Measurements from ENCODE around the gene TOGARAM1.

Gene TOGARAM1

DNA sequence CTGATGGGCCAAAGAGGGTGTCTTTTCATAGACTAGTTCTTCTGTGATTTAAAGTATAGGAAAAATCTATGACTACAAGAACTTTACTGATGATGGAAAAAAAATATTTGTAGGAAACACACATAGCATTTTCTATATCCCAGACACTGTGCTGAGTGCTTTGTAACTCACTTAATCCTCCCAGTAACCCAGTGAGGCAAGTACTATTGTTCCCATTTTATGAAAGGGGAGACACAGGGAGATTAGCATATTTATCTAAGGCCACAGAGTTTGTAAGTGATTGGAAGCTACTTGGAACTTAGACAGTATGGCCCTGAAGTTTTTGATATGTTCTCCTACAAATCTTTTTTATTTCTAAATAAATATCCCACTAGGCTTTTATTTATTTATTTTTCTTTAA is 141.8 kb downstream of the TOGARAM1 start:
- no peak for DNase-seq

DNA sequence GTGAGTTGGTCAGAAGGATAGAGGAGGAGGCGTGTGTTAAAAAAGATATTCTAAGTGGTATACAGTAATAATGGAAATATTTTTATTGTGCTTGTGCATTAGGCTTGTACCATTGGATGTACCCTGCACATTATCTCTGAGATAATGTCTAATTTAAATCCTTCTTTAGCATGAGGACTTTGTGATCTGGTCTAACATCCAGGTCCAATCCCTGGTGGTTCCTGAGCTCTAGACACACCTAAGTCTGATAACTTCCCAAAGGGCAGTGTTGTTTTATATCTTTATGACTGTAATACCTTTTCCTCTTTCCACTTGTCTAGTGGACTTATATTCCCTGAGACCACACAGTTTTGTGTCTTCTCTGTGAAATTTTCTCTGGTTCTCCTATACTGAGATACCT is 142.6 kb downstream of the TOGARAM1 start:
- no peak for DNase-seq

DNA sequence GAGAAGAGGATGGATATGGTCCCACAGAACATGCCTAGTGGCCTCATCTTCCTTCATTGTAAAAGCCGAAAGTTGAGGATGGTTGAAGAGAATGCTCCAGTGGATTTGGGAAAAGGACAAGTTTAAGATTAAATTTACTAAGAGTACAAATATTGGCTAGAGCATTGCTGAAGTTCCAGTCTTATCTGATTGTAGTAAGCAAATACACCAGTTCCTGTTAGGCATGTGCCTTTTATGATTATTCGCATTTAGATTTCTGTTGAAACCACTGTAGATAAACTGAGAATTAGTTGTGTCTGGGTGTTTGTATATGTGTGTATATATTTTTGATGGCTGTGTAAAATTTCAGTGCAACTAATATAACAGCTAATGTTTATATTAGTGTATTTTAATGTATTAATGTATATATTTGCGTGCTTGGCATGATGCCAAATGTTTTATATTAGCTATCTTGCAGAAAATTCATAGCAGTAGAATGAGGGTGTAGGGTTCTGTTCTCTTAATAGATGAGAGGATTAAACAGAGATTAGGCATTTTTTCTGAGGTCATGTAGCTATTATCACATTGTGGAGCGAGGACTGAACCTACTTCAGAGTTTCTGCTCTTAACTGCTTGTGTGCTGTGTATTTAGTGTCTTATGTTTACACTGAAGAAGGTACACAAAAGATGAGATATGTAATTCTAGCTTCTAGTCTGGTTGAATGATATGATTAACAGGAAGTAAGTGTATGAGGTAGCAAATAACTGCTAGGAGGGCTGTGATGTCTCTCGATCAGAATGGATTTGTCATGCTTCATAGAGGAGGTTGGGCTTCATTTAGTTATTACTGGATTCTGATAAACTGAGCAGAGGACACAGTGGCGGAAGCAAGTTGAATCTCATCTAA is 151.1 kb downstream of the TOGARAM1 start:
- no peak for DNase-seq

DNA sequence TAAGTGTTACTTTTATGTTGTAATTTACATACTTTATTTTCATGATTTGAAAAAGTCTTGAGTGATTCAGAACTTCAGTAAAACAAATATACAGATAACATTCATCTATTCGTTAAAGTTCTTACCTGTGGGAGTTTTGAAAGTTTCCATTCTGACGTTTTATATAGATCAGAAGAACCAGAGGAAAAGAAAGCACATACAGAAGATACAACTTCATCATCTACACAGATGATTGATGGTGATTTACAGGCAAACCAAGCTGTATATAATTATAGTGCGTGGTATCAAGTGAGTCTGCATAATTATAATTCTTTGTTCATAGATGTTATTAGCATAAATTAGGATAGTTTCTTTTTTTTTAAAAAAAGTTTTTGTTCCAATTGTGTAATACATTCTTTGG is 152.3 kb downstream of the TOGARAM1 start:
- DNase-seq: no peak

DNA sequence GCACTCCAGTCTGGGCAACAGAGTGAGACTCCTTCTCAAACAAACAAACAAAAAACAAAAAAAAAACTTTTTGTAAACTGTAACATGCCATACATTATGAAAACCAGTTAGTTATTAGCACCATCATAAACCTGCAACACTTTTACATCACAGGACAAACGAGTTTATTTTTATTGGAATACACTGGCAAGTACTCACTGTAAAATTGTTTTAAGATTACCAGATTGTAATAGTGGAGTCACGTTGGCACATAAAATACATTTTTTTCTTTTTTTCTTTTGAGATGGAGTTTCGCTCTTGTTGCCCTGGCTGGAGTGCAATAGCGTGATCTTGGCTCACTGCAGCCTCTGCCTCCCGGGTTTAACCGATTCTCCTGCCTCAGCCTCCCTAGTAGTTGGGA is 156.6 kb downstream of the TOGARAM1 start:
- no peak for DNase-seq

DNA sequence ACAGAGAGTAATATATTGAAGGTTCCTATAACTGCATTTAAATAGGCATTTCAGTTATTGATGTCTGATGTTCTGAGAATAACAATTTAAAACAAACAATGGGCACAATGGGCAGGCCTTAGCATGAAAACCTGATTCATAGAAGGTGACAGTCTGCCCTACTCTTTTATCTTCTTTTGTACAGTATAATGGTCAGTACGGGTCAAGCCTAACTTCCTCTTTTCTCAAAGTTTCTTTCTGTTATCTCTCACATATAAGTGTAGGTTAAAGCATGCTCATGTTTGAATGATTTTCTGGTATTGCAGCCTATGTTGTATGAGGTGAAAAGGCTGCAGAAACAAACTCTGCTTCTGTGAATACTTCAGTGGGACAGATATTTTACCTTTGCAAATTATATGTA is 158.1 kb downstream of the TOGARAM1 start:
- DNase-seq: no peak

DNA sequence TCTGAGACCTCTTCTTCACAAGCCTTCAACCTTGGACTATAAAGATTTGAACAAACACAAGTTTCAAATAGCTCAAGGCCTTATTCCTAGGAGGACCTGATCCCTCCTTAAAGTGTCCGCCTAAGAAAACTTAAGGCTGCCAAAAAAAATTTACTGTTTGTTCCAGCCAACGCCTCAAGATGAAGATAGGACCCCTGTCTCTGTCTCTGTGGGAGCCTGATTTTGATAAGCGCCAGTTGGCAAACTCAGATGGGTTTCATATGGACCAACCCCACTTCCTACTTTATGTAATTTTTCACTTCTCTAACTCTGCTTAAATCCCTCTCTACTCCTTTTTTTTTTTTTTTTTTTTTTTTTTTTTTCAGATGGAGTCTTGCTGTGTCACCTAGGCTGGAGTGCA is 161.3 kb downstream of the TOGARAM1 start:
- DNase-seq: no peak
